Lung (tissue), 12 donors: ENCODE measurements around the gene NPHP4. TPM values are rescaled to one million over a fixed set of nuclear protein-coding genes. Genes with fewer than 3 reads are reported as not detected.

ENCODE experiments used
- ATAC-seq: fragments of 200-7000 bp; cut with Tn5 transposase; one replicate; pipeline ENCODE4 v1.9.1; 2020; ENCODE audit warnings: moderate number of reproducible peaks; ENCODE audit not compliant: insufficient read depth, low FRiP score
- DNase-seq, 3 donors: peaks; one replicate each; pipeline ENCODE4 v3.0.0-alpha.2; 2013 to 2017
- H3K27ac ChIP-seq, 2 donors: one replicate each; pipeline ENCODE4 v1.5.1; 2013; ENCODE audit warnings: mild to moderate bottlenecking in 2 of 2, moderate library complexity in 2 of 2, control low read depth in 1 of 2, inconsistent platforms in 1 of 2, low read depth in 1 of 2, low read length in 1 of 2
- H3K27me3 ChIP-seq, 3 donors: one replicate each; pipeline ENCODE4 v1.5.1; 2013; ENCODE audit warnings: low read length in 2 of 3; ENCODE audit not compliant: control insufficient read depth in 3 of 3, insufficient read depth in 3 of 3
- H3K36me3 ChIP-seq, 4 donors: one replicate each; pipeline ENCODE4 v1.5.1; 2013; ENCODE audit warnings: low read length in 4 of 4, mild to moderate bottlenecking in 1 of 4, moderate library complexity in 1 of 4; ENCODE audit not compliant: control insufficient read depth in 4 of 4, insufficient read depth in 4 of 4
- H3K4me1 ChIP-seq, 5 donors: one replicate each; pipeline ENCODE4 v1.5.1; 2013; ENCODE audit warnings: low read length in 5 of 5, mild to moderate bottlenecking in 2 of 5, moderate library complexity in 1 of 5; ENCODE audit not compliant: control insufficient read depth in 5 of 5, insufficient read depth in 5 of 5
- H3K4me3 ChIP-seq: one replicate; pipeline ENCODE4 v1.5.1; 2013; ENCODE audit warnings: mild to moderate bottlenecking, control low read depth, moderate library complexity
- H3K9ac ChIP-seq, 2 donors: one replicate each; pipeline ENCODE4 v1.5.1; 2013; ENCODE audit warnings: low read length in 2 of 2, control low read depth in 1 of 2; ENCODE audit not compliant: insufficient read depth in 1 of 2
- H3K9me3 ChIP-seq, 4 donors: one replicate each; pipeline ENCODE4 v1.5.1; 2013; ENCODE audit warnings: low read length in 3 of 4, mild to moderate bottlenecking in 1 of 4, moderate library complexity in 1 of 4; ENCODE audit not compliant: control insufficient read depth in 4 of 4, insufficient read depth in 3 of 4
- WGBS, 2 donors: extraction: QIAGEN DNeasy Blood & Tissue Kit; methylation state at CpG; one replicate each; pipeline ENCODE4 v1.1.7; 2013; 5-methylcytosine and 5-hydroxymethylcytosine counted together
- polyA plus RNA-seq, 2 donors: library from polyadenylated mRNA; stranded (reverse); fragments of 200-250 nt; gene quantifications; one replicate each; pipeline ENCODE4 v1.2.1, GENCODE V29; 2013
- total RNA-seq, 2 donors: library from RNA; depleted of rRNA in 1 of 2; stranded (reverse); fragments of >200 nt in 1 of 2; gene quantifications; one replicate each; pipeline ENCODE4 v1.2.1, GENCODE V29; 2014 to 2021
- TF ChIP-seq, protein P1 (sequence below): IDR thresholded peaks from 2 replicates; pipeline ENCODE4 v1.5.1; 2012; ENCODE audit warnings: mild to moderate bottlenecking; ENCODE audit errors: control extremely low read depth, extremely low read depth
- donor health status: control.
- donor health status: control.
- donor health status: Bipolar disorder and iron deficiency.
- donor health status: healthy.
- donor health status: DM: yes; HTN: yes; CAD: no.

NPHP4 gene
- total and polyA plus RNA-seq, 4 donors: 6.0 to 23.3 (median 11.1) TPM

DNA sequence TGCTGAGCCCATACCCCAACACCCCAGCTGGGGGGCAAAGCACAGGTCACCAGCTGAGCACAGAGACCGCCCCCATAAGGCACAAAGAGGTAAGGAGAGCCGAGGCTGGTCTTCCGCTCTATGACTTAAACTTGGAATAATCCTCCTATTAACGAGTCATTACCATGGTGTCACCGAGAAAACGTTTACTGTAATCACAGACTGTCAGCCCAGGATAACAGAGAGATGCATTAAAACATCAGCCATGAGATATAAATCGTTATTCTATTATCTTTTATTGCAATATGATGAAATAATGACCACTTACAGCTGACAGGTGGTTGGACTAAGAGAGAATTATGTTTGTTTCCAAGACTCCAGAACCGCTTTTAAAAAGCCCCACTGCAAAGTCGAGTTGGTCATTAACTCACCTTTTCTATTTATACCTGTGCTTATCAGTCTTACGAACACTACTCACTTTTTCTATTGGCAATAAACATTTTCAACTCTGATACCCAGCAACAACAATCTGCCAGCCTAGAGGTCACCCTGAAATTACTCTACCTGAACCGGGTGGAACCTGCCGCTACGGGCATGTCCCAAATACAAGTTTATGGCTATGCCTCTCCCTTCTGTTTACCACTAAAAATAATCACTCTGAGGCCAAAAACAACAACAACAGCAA, 21.5 kb downstream of the NPHP4 start:
- Histone ChIP-seq H3K36me3 (peaks cover 0 to 22% (median 4%) of the 10 kb centered on the region in 4 donors), H3K27me3 (no peaks in the 10 kb centered on the region), H3K4me3 (no peak overlapping the region), H3K9me3 (no peaks in the 10 kb centered on the region), H3K4me1 (no peaks in the 10 kb centered on the region), H3K27ac (no peak overlapping the region), H3K9ac (no peak overlapping the region)
- no peak for ATAC-seq
- WGBS, 2 donors: 83 to 89% methylated on average over 13 of the region's 13 CpGs
- DNase-seq: no peak
- TF ChIP-seq, protein P1, sequence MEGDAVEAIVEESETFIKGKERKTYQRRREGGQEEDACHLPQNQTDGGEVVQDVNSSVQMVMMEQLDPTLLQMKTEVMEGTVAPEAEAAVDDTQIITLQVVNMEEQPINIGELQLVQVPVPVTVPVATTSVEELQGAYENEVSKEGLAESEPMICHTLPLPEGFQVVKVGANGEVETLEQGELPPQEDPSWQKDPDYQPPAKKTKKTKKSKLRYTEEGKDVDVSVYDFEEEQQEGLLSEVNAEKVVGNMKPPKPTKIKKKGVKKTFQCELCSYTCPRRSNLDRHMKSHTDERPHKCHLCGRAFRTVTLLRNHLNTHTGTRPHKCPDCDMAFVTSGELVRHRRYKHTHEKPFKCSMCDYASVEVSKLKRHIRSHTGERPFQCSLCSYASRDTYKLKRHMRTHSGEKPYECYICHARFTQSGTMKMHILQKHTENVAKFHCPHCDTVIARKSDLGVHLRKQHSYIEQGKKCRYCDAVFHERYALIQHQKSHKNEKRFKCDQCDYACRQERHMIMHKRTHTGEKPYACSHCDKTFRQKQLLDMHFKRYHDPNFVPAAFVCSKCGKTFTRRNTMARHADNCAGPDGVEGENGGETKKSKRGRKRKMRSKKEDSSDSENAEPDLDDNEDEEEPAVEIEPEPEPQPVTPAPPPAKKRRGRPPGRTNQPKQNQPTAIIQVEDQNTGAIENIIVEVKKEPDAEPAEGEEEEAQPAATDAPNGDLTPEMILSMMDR: no peak

DNA sequence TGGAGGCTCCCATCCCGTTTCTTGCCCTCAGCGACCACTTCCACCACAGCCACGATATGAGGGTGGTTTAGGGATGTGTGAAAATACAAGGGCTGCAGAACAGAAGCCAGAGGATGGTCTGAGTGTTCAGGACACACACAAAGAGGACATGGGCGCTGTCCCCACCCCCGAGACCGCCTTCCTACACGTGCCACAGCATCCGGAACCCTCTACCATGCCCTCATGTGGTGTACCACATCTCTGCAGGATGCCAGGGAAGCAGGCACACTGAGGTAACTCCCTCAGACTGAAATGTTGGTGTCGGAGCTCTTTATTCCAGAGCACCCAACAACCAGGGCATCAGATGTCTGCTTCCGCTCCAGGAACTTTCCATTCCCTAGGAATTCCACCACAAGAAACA, 23.1 kb downstream of the NPHP4 start:
- TF ChIP-seq, protein P1: no peak
- H3K27ac ChIP-seq: no peak overlapping the region
- H3K9me3 ChIP-seq: no peaks in the 10 kb centered on the region
- DNase-seq (no peak), ATAC-seq (no peak)
- peaks cover 0 to 24% (median 7%) of the 10 kb centered on the region in 4 donors for H3K36me3 ChIP-seq
- no peak overlapping the region for H3K4me3 ChIP-seq
- no peaks in the 10 kb centered on the region for H3K4me1 ChIP-seq
- no peak overlapping the region for H3K9ac ChIP-seq
- 93% methylated on average over 10 of the region's 10 CpGs for WGBS, 2 donors
- H3K27me3 ChIP-seq: no peaks in the 10 kb centered on the region

- 93 to 94% methylated on average over 11 of the region's 11 CpGs for WGBS, 2 donors
- DNase-seq: no peak
- TF ChIP-seq, protein P1: no peak
- no peaks in the 10 kb centered on the region for H3K9me3 ChIP-seq
- no peak overlapping the region for H3K9ac ChIP-seq
- H3K4me3 ChIP-seq: no peak overlapping the region
- no peak for ATAC-seq
- H3K36me3 ChIP-seq: peaks cover 0 to 23% (median 6%) of the 10 kb centered on the region in 4 donors
- no peaks in the 10 kb centered on the region for H3K4me1 ChIP-seq
- H3K27ac ChIP-seq: no peak overlapping the region
- no peaks in the 10 kb centered on the region for H3K27me3 ChIP-seq
Observed at GRCh38 chr1:5968161-5968736, 24.0 kb downstream of the NPHP4 start.
